Esophagus squamous epithelium (tissue), 4 donors: ENCODE data around the gene LEPROT.

ENCODE experiments used
- CTCF ChIP-seq, 6 experiments: fragments of 450-650 bp in 4 of 6; fragments of 200-600 bp in 2 of 6; sonication (generic) in 2 of 6; IDR thresholded peaks; one replicate each; pipeline ENCODE4 v1.5.1; 2016 to 2019; ENCODE audit warnings: antibody characterized with exemption in 6 of 6, mild to moderate bottlenecking in 4 of 6, moderate library complexity in 4 of 6
- POLR2A ChIP-seq, 4 donors: fragments of 450-650 bp; IDR thresholded peaks; one replicate each; pipeline ENCODE4 v1.6.1; 2017; ENCODE audit warnings: antibody characterized with exemption in 4 of 4, mild to moderate bottlenecking in 4 of 4, moderate library complexity in 3 of 4

GRCh38 chr1:65399003-65399402, 21.5 kb upstream of the LEPROT start:
- no peak for TF ChIP-seq CTCF (IDR thresholded peaks at IDR 0.05)
- no peak for TF ChIP-seq POLR2A (IDR thresholded peaks at IDR 0.05)
